Esophagus muscularis mucosa (tissue), 3 donors: ENCODE data around the gene FHL3.

Experiments used
- CTCF ChIP-seq, 3 experiments: fragments of 200-600 bp in 2 of 3; fragments of 450-650 bp in 1 of 3; sonication (generic) in 2 of 3; IDR thresholded peaks; one replicate each; pipeline ENCODE4 v1.5.1; 2017 to 2019; ENCODE audit warnings: antibody characterized with exemption in 3 of 3, mild to moderate bottlenecking in 2 of 3, moderate library complexity in 1 of 3
- POLR2A ChIP-seq: fragments of 450-650 bp; IDR thresholded peaks from one replicate; pipeline ENCODE4 v1.6.1; 2017; ENCODE audit warnings: antibody characterized with exemption, moderate library complexity, mild to moderate bottlenecking, low read depth
- POLR2AphosphoS5 ChIP-seq, 2 donors: sonication (generic); formaldehyde crosslinking; IDR thresholded peaks; one replicate each; pipeline ENCODE4 v1.6.1; 2017; ENCODE audit warnings: antibody characterized with exemption in 2 of 2

- no peak for TF ChIP-seq POLR2A
- no peak for TF ChIP-seq CTCF (IDR thresholded peaks at IDR 0.05)
- no peak for TF ChIP-seq POLR2AphosphoS5 (IDR thresholded peaks at IDR 0.05)
Observed at GRCh38 chr1:37949524-37950152, 55.7 kb downstream of the FHL3 start.
